HUDEP-2 (cell line): ENCODE results near the gene MAP2.

Experiments used
- DNase-seq, 76 experiments: peaks; one replicate each; lab custom pipeline; 2025; ENCODE audit not compliant: unreplicated experiment in 76 of 76; lab: John Stamatoyannopoulos, UW

The MAP2 gene

DNA sequence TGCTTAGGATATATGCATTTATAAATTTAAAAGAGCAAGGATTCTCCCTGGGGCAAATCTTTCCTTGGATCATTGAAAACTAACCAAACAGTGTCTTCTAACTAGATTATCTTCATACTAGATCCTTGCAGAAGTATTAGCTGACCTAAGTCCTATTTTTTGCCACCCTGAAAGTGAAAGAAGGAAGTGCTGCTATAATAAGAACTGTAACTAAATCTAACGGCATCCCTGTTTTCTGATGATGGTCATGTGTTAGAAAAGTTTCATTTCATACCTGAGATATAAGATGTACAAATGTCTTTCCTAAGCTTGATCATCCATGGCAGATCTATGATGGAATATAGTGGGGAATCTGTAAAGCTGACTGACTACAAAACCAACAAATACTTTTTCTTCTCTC lies 102.7 kb downstream of the MAP2 start:
- no peak for DNase-seq

DNA sequence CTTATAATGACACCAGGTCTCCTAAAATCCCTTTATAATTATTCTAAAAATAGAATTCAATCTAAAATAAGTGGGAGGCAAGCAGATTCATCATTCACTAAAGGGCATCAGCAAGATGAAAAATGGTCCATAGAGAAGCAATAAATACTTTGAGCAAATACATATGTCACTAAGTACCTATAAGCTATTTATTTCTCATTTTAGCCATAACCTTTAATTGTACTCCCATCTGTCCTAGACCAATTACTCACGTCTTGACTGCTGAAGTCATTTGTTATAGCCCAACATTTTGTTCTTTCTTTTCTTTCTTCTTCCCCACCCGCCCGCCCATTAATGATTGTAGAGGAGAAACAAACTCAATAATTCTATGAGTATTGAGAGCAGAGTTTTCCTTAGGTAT lies 105.7 kb downstream of the MAP2 start:
- no peak for DNase-seq

DNA sequence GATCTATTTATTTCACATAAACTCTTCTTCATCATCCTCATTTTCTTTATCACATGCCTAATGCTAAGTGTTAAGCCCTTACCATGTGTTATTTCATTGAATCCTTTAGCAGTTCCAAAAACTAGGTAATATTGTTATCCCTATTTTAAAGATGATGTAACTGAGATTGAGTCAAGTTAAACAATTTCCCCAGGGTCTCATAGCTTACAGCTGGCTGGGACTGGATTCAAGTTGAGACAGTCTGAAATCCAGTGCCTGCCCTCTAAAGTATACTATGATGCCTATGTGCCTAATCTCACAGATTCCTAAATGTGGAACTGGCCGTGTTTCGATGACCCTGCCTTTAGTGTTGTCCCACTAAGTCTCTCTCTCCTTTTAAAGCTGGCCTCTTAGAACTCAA lies 108.5 kb downstream of the MAP2 start:
- no peak for DNase-seq

DNA sequence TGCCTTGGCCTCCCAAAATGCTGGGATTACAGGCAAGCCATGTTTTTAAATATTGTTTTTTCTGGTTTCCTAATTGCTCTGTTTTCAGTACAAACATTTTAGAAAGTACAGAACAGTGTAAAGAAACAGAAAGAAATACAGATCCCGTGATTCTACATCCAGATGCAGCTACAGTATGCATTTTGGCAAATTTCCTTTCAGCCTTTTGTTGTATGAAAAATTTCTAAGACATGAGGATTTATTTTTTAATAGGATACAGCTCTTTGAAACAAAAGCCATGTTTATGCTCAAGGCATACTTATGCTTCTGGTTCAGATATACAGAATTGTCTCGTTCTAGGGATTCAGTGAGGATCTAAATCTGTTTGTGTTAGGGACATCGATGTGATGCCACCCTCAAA lies 109.5 kb downstream of the MAP2 start:
- DNase-seq = no peak

DNA sequence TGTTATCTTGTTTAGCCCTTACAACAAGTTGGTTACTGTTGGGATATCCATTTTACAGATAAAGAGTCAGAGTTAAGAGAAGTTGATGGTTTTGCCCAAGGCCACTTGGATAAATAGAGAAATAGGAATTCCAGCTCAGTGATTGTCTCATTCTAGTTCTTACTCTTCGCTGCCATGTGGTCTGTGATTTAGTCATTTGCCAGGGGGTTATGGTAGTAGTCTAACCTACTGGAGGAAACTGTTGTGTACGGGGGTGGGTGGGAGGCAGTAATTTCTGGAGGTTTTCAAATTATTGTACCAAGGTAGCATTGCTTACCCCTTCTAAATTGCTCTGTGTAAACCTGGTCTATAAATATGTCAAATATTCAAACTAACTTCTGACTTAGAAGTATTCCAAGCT lies 110.4 kb downstream of the MAP2 start:
- no peak for DNase-seq

DNA sequence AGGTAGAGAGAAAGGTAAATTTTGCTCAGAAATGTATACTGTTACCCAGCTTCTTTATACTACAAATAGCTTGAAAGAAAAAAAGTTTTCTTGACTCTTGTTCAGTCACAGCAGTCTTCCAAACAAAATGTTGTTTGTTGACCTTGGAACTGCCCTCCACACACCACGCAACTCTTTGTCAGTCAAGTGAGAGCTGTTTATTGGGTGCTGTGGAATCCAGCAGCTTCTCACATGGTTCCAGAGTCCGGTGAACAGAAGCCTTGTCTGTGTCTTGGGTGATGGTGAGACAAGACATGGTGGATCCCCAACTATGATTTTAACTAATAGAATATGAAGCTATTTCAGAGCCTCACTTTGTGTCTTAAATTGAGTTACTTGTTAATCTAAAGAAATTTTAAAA lies 112.5 kb downstream of the MAP2 start:
- no peak for DNase-seq

DNA sequence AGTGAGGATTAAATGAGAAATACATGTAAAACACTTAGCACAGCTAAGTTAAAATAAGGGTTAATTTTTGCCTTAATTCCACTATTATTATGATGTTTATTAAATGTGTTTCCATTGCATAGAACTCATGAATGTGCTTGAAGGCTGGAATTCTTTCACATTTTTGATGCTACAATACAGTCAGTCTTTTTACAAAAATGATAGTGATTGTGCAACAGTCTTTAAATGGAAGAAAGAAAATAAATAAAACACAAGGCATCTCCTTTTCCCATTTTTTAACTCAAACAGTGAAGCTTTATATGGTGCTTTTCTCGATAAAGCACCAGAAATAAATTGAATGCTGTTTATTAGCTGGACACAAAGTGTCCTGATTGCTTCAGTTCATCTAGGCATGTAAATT lies 123.9 kb downstream of the MAP2 start:
- no peak for DNase-seq

DNA sequence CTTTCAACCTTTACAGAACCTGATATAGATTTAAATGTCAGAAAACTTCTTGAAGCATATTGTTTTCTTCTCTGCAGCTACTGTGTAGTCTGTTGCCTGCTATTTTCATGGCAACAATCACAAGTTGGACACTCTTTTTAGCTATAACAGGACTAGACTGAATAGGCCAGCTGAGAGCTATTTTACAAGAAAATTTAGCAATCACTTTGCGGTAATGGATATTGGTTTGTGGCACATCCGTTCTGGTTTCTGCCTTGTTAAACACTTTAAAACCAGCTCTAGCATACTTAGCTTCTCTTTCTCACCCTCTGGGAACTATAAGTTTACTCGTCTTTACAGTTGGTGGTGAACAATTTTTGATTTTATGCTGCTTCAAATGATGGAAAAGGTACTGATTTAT lies 125.7 kb downstream of the MAP2 start:
- DNase-seq = no peak

DNA sequence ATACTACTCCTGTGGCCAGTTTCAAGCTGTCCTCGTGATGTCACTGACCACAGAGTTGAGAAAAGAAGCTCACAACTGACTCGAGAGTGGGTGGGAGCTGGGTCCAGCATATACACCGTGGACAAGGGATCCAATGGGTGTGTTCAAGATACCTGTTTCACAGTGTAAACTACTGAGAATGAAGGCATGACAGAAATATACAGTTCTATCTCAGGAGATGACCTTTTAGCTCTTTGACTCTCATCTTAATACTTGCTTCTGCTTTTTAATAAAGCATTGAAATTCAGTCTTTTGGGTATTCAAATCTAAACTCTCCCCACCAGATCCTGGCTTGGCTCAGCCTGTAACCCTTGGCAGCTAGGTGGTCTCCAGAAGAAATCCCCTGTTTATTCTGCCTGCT lies 130.1 kb downstream of the MAP2 start:
- DNase-seq = no peak

DNA sequence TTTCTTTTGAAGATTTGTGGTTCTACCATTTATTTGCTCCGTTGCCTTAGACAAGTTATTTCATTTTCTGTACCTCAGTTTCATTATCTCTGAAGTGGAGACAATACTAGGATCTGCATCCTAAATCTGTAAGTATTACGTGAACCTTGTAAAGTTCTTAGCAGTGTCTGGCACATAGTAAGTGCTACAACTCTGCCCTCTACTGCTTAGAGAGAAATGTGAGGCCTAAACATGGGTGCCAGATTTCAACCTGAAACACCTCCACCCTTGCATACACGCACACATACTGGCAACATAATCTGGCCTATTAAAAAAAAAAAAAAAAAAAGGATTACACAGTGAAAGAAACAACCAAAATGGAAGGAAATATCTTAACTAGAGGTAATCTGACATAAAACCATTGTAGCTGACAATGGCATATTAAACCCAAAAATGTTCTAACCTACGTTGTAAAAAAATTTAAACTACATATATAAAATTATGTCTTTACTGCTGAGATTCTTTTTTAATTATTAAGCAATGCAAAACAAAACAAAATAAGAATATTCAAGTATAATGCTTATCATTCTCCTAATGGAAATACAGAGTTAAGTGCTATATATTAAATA lies 132.6 kb downstream of the MAP2 start:
- peak in 1 of 76 experiments; percentile 2 for DNase-seq

DNA sequence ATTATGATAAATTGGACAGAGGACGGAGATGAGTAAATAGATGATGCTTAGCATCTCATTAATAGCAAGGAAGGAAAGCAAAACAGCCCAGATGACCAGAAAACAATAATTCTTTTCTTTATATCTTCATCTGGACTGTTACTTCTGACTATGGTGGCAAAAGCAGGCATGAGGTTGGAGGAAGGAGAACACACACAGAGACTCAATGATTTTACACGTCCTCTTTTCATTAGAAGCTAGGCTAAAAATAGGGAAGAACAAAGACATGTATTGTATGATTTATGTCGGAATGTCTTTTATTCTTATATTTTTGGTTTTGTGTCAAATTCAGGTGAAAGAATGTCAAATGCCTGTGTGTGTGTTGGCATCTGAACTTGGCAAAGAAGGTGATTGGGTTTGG lies 137.1 kb downstream of the MAP2 start:
- DNase-seq = no peak

DNA sequence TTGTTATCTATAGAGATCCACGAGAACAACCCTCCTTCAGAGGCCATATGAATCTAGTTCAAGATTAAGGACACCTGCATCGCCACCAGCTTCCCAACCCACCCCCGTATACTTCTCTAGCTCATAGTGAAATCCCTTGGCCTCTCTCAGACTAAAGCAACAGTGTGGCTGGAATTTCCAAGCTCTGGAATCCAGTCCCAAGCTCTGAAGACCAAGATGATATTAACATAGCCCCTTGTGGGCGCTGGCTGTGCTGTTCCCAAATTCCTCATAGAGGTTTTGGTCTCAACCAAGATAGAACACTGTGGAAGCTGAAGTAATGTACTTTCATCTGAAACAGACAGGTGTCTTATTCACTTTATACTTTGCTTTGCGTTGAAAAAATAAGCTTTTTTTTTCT lies 139.6 kb downstream of the MAP2 start:
- no peak for DNase-seq

DNA sequence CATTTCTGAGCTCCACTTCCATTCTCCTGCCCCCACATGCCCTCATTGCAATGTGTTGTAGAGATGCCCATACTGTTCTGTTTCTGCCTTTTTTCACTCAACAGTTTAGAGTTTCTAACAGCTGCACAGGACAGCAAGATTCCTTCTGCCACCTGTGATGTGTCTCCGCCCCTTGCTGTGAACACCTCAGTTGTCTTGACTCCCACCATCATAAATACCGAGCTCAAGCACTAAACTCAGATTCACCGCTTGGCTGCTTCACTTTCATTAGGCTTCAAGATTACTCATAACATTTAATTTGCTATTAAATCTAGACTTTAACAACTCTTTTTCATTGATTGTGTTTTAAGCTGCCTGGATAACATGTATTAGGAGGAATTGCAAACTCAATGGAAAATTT lies 141.0 kb downstream of the MAP2 start:
- no peak for DNase-seq

DNA sequence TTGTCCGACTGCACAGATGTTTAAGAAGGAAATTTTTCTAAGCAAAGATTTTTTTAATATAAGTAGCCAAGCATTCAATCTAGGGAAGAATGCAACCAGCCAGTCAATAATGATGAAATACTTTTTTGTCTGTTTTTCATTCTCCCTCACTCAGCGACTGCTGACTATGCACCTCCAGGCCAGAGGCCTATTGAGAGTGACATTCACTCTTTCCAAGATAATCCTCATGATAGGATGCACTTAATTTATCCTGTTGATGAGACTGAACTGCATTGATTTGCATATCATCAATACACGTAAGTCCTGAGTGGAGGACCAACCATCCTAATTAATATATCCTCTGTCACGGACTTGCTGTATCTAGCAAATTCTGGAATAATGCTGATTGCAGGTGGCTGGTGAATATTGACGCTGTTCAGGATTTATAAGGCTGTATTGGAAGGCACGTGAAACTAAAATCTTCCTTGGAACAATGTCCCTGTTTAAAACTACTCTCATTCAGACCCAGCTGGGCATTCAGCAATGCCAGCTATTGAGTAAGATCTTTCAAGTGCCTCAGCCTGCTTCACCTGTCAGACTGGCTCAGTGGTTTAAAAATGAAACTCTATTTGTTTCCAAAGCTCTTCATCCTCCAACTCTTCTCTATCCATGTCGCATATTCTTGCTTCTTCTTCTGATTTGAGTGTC lies 142.2 kb downstream of the MAP2 start:
- no peak for DNase-seq

DNA sequence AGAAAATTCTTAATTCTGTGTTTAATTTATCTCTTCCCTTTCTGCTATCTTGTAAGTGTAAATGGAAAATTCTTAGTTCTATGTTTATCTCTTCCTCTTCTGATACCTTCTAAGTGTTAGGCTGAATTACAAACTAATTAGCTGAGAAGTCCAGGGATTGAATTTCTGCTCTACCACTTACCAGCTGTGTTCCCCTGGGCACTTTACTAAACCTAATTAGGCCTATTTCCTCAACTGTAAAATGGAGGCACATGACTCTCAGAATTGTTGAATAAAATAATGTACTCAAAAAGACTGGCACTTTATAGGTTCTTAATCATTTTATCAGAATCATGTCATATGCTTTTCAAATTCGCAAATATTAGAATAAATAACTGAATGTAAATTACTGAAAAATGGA lies 146.3 kb downstream of the MAP2 start:
- no peak for DNase-seq

DNA sequence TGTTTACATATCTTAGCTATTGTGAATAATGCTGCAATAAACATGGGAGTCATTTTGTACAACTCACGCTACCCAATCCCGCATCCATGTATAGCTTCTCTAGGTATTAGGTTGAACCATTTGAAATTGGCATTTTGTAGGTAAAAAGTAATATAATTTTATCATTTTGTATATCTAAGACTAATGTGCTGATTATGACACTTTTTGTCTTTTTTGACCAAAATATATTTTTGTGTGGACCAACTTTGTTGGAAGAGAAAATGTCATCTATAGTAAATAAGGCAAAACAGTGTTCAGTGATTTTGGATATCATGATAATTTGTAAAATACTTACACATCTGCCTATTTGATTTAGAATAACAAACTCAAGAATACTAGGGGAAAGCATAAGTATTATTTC lies 150.7 kb downstream of the MAP2 start:
- no peak for DNase-seq

DNA sequence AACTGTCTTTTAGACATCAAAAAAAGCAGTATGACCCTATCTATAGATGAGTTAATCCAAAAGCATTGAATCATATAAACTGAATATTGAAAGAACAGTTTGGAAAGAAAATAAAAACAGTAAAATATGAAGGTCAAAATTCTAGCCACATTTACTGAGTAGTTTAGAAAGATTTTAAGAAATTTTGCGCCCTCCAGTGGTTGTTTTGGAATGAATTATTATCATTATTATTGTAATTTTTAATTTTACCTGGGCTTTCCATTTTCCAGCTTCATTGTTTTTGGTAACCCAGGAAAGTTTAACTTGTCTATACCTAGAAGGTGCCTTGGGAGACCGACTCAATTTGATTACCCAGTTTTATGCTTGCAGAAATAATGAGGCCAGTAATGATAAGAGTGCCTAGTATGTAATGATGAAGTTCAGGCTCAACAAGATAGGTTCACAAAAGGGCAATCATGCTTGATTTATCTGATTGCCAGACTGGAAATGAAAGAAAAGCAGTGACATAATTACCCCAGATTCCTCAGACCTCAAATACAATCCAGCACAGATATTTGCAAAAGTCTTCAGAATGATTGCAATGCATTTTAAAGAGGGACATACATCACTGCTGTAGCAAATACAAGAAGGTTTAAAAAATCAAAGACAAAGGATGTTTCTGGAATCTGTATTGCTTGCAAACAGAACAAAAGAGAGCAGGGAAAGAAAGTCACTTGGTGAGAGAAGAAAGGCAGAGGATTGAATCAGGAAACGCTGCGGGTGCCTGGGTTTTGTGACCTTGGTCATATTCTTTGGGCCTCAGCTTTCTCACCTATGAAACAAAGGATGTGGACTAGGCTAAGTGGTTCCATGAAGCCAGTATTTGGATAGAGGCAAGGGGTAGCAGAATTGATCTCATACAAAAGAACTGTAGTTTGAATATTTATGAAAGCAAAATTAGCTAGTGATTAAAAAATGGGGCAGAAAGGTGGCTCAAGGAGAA lies 153.8 kb downstream of the MAP2 start:
- DNase-seq = no peak

DNA sequence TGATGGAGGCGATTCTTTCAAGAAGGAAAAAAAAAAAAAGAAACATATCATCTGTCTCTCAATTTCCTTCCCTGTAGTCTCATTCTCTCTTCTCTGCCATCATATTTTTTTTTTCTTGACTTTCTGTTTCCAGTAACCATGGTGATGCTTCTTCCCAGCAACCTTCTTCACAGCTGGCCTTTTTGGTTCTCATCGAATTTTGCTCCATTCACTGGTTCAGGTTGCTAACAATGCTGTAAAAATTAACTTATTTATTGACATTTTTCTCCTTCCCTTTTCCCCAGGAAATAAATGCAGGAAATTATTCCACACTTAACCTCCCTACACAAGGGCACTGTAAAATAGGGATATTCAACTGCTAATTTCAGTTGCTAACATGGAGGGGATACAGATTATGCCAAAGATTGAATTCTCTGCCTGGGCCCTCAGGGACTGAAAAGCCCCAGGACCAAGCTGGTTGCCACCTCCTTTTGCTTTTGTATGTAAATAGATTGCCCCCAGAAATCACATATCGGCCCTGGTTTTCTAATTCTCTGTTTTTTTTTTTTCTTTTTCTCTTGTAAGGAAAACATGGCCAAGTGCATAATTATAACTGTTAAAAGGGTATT lies 154.7 kb downstream of the MAP2 start:
- no peak for DNase-seq

DNA sequence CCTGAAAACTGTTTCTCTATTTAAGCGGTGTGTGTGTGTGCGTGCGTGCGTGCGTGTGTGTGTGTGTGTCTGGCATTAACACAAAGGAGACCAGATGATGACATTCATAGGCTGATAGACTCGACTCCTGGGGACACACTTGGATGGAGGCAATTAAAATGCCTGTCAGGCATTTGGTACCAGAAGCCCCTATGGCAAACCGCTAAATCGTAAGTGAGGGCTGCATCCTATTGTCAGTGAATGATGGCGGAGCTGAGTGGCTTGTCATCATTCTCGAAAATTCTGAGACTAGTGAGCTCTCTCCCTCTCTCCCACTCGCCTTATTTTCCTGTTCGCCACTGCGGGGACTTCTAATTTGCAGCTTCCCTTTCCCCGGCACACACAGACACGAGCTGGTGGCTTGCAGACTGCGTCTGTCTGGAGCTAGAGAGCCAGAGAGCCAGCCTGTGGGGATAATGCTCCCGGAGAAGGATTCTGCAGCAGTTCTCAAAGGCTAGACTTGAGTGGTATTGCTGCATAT lies 155.4 kb downstream of the MAP2 start:
- DNase-seq = no peak

DNA sequence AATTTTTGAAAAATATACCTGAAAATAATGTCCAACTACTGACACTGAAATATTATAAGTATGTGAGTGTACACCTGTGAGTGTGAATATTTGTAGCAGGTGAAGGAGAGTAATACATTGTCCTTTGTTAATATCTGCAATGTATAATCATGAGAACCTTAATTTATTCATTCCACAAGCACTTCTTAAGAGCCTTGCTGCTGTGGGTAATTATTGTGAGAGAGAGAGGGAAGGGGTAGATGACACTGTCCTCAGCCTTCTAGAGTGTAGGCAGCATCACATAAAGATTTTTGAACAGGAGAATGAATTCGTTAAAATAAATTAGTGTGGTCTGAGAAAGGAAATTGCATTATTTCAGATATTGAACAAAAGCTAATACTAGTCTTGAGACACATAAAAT lies 157.2 kb downstream of the MAP2 start:
- DNase-seq = no peak

DNA sequence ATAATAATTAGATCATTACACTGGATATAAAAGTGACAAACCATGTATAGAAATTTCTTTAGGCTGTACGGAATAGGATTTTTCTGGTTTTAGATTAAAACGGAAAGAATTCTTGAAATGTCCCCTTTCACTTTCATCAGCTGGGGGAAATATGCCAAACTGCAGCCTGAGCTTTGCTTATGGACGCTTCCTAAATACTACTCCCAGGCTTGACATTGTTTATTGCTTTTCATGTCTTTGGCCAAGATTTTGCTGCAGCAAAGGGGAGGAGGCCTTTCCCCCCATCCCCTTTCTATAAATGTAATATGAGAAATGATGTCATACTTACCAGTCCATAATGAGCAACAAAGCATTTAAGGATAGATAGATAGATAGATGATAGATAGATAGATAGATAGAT lies 158.4 kb downstream of the MAP2 start:
- DNase-seq = no peak
